Body of pancreas (tissue), 4 donors: ENCODE measurements around the gene RAN. TPM values are rescaled to one million over a fixed set of nuclear protein-coding genes. Genes with fewer than 3 reads are reported as not detected.

Experiments used
- ATAC-seq: fragments of 150-250 bp; one replicate; pipeline ENCODE4 v1.9.1; 2016
- DNase-seq, 4 donors: peaks; one replicate each; pipeline ENCODE4 v3.0.0-alpha.2; 2019
- H3K27ac ChIP-seq, 4 donors: fragments of 200-600 bp; sonication (generic); 1 replicate in 3 of 4; 2 replicates in 1 of 4; pipeline versions ENCODE4 v1.5.1 to v1.6.1; 2016 to 2019; ENCODE audit warnings: mild to moderate bottlenecking in 1 of 4, mixed read lengths in 1 of 4, moderate library complexity in 1 of 4
- H3K27me3 ChIP-seq, 2 donors: fragments of 200-600 bp; sonication (generic); one replicate each; pipeline ENCODE4 v1.6.0; 2016; ENCODE audit warnings: mild to moderate bottlenecking in 1 of 2
- H3K36me3 ChIP-seq, 2 donors: fragments of 200-600 bp; sonication (generic); replicated peaks in 1 of 2; 2 replicates each; pipeline ENCODE4 v1.5.1; 2016; ENCODE audit warnings: low read depth in 2 of 2; ENCODE audit not compliant: insufficient read depth in 1 of 2
- H3K4me1 ChIP-seq: fragments of 200-600 bp; sonication (generic); one replicate; pipeline ENCODE4 v1.6.0; 2016
- H3K4me3 ChIP-seq, 2 donors: fragments of 200-600 bp; sonication (generic); 1 replicate in 1 of 2; 2 replicates in 1 of 2; pipeline ENCODE4 v1.5.1; 2016 to 2019
- H3K9me3 ChIP-seq, 3 donors: fragments of 200-600 bp; sonication (generic); 1 replicate in 2 of 3; 2 replicates in 1 of 3; pipeline ENCODE4 v1.5.1; 2016
- CTCF ChIP-seq, 7 experiments: fragments of 450-650 bp in 4 of 7; fragments of 200-600 bp in 3 of 7; sonication (generic) in 3 of 7; IDR thresholded peaks; one replicate each; pipeline ENCODE4 v1.5.1; 2016 to 2019; ENCODE audit warnings: antibody characterized with exemption in 7 of 7
- POLR2A ChIP-seq, 3 donors: fragments of 450-650 bp; IDR thresholded peaks; one replicate each; pipeline ENCODE4 v1.6.1; 2016; ENCODE audit warnings: antibody characterized with exemption in 3 of 3, mild to moderate bottlenecking in 2 of 3
- WGBS, 2 donors: methylation state at CpG; one replicate each; pipeline ENCODE4 v1.1.5; 2017; 5-methylcytosine and 5-hydroxymethylcytosine counted together
- intact Hi-C: fragments of 100-400 bp; cut with DNase I; formaldehyde crosslinking; loops from one replicate; pipeline ENCODE4 v1.15.1; 2023
- total RNA-seq, 2 donors: library from RNA; depleted of rRNA; stranded (reverse); fragments of >200 nt; gene quantifications; one replicate each; pipeline ENCODE4 v1.1.0, GENCODE V29; 2016

The RAN gene
- total RNA-seq, 2 donors from 2014 or later, result 79.1 to 115 TPM

GRCh38 chr12:130838284-130838950 lies 33.4 kb upstream of the RAN start:
- peaks cover 19% of the 10 kb centered on the region for H3K4me1 ChIP-seq
- DNase-seq, result peak; percentile 44 to 59 (median 56)
- ATAC-seq, result peak; percentile 46
- H3K27me3 ChIP-seq, result no peaks in the 10 kb centered on the region
- intact Hi-C loops, result no loop called here
- peak in 2 of 3 donors; percentile 54 to 59 for TF ChIP-seq POLR2A (IDR thresholded peaks at IDR 0.05)
- no peak for TF ChIP-seq CTCF (IDR thresholded peaks at IDR 0.05)
- H3K4me3 ChIP-seq, result peak overlapping the region; percentile 80 to 96
- no peaks in the 10 kb centered on the region for H3K36me3 ChIP-seq
- 3 to 4% methylated on average over 11 to 33 of the region's 38 CpGs for whole genome bisulfite sequencing, 2 donors
- peak overlapping the region; percentile 61 to 85 (median 79) for H3K27ac ChIP-seq
- no peaks in the 10 kb centered on the region for H3K9me3 ChIP-seq

- no peaks in the 10 kb centered on the region for H3K27me3 ChIP-seq
- no peaks in the 10 kb centered on the region for H3K36me3 ChIP-seq
- peak within 1 kb of the TSS; percentile 61 to 85 (median 79) for H3K27ac ChIP-seq
- peak within 1 kb of the TSS; percentile 80 to 96 for H3K4me3 ChIP-seq
- intact Hi-C loops, result no loop called here
- peaks cover 19% of the 10 kb centered on the region for H3K4me1 ChIP-seq
- WGBS, 2 donors, result 1% methylated on average over 15 to 50 of the region's 79 CpGs
- no peaks in the 10 kb centered on the region for H3K9me3 ChIP-seq
- TF ChIP-seq POLR2A (IDR thresholded peaks at IDR 0.05) (no peak), CTCF (IDR thresholded peaks at IDR 0.05) (peak in 3 of 7 experiments; percentile 18 to 30 (median 22))
- ATAC-seq (peak; percentile 97), DNase-seq (peak; percentile 87 to 92 (median 90))
These were observed 32.7 kb upstream of the RAN start, which contains the start of gene STX2 for GRCh38 chr12:130838951-130839769. Gene STX2, minus strand, starts transcription at chr12:130839250. Its CDS starts 151 bp downstream, at chr12:130839099.

- Histone ChIP-seq H3K9me3 (no peaks in the 10 kb centered on the region), H3K27ac (peak overlapping the region in 2 of 4 donors; percentile 44 to 85), H3K27me3 (no peaks in the 10 kb centered on the region), H3K4me3 (no peak overlapping the region), H3K4me1 (peaks cover 19% of the 10 kb centered on the region), H3K36me3 (no peaks in the 10 kb centered on the region)
- intact Hi-C loops, result no loop called here
- no peak for DNase-seq
- WGBS, 2 donors, result 47 to 49% methylated on average over 10 to 11 of the region's 11 CpGs
- ATAC-seq, result no peak
- TF ChIP-seq CTCF (IDR thresholded peaks at IDR 0.05), result no peak
- TF ChIP-seq POLR2A (IDR thresholded peaks at IDR 0.05), result no peak
These were observed 32.0 kb upstream of the RAN start for GRCh38 chr12:130839770-130840404.

- Histone ChIP-seq H3K9me3 (no peaks in the 10 kb centered on the region), H3K4me3 (no peak overlapping the region), H3K27ac (no peak overlapping the region), H3K4me1 (peaks cover 7% of the 10 kb centered on the region), H3K36me3 (no peaks in the 10 kb centered on the region), H3K27me3 (no peaks in the 10 kb centered on the region)
- intact Hi-C loops, result no loop called here
- DNase-seq (no peak), ATAC-seq (no peak)
- no peak for TF ChIP-seq POLR2A (IDR thresholded peaks at IDR 0.05)
- no peak for TF ChIP-seq CTCF (IDR thresholded peaks at IDR 0.05)
These were observed 25.5 kb upstream of the RAN start for GRCh38 chr12:130846369-130846768.
